Measurements from ENCODE around the gene ZG16.

DNA sequence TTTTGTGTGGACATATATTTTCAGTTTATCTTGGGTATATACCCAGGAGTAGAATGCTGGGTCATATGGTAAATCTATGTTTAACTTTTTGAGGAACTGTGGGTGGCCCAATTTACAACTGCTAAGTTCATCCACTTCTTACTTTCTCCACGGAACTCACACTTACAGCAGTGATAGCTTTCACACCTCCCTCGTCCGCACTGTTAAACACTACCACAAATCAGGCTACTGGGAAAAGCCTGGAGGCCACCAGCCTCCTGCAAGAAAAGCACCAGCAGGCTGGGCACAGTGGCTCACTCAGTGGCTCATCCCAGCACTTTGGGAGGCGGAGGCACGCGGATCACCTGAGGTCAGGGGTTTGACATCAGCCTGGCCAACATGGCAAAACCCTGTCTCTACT is 14.7 kb upstream of the ZG16 start:
- no peak for TF ChIP-seq ZNF274 (IDR thresholded peaks at IDR 0.05; ENCODE audit: low read depth, low read length)
- no peak for TF ChIP-seq SUZ12 (IDR thresholded peaks at IDR 0.05; ENCODE audit: extremely low read depth, insufficient read depth, insufficient read length)
- TF ChIP-seq YY1 (IDR thresholded peaks at IDR 0.05; ENCODE audit: insufficient read depth, insufficient read length): no peak

Data from NT2/D1 (cell line).